ENCODE data around the gene SLC6A5. TPM values are rescaled to one million over a fixed set of nuclear protein-coding genes. Genes with fewer than 3 reads are reported as not detected.
"Not testable (repeated sequence)": the region's sequence is repeated elsewhere in the genome, so short reads cannot be mapped to it uniquely, and the experiment has no call there.

Gene SLC6A5
- total and polyA plus RNA-seq, 10 of the 15 experiments (the other 5 are each of a cell fraction or from before 2014, with no cell fraction given): 0.01 TPM; not detected in 9

- SMC1A ChIA-PET (ENCODE audit: uncharacterized antibody, unreplicated experiment): no interaction called here
- 0% methylated on average over 2 of the region's 2 CpGs for WGBS (ENCODE audit: insufficient coverage, insufficient replicate concordance, low lambda C conversion rate, missing lambda C conversion rate)
- no peaks in the 10 kb centered on the region for H3K79me2 ChIP-seq (ENCODE audit: control insufficient read depth, insufficient read depth, low read length)
- TF ChIP-seq NFYB (IDR thresholded peaks at IDR 0.05; ENCODE audit: insufficient read depth, low read depth, low read length): no peak
- no peak for TF ChIP-seq LARP7 (IDR thresholded peaks at IDR 0.05)
- in situ Hi-C loops (cut with MboI): no loop called here
- no peak for DNase-seq (ENCODE audit: low read depth, low spot score)
- H3K4me3 ChIP-seq: no peak overlapping the region
- H3K4me2 ChIP-seq (ENCODE audit: control insufficient read depth, insufficient read depth): no peak overlapping the region
- no peak overlapping the region for H3K27ac ChIP-seq (ENCODE audit: control insufficient read depth, insufficient read depth)
- no peaks in the 10 kb centered on the region for H4K20me1 ChIP-seq (ENCODE audit: control insufficient read depth, insufficient read depth)
- POLR2A ChIA-PET: interaction anchor here (0.5 kb wide), 1 partner anchor 483 kb away, joined by 6 read pairs; no protein-coding TSS in a partner anchor
- CTCF ChIA-PET: no interaction called here
- H3K4me1 ChIP-seq (ENCODE audit: control insufficient read depth, insufficient read depth, low read length): no peaks in the 10 kb centered on the region
- FAIRE-seq: no peak
- no peak overlapping the region for H3K9ac ChIP-seq (ENCODE audit: control insufficient read depth, insufficient read depth, low read length)
- intact Hi-C loops (cut with micrococcal nuclease; ENCODE audit: unreplicated experiment): no loop called here
- RAD21 ChIA-PET (ENCODE audit: unreplicated experiment): no interaction called here
- H3K9me3 ChIP-seq (replicated peaks; ENCODE audit: control insufficient read depth, insufficient read depth, low read length): no peaks in the 10 kb centered on the region
- no peaks in the 10 kb centered on the region for H3K36me3 ChIP-seq (ENCODE audit: control insufficient read depth in 2 of 2, insufficient read depth in 2 of 2, low read length in 1 of 2)
- ATAC-seq: no peak
- no peak overlapping the region for H2AFZ ChIP-seq (ENCODE audit: control insufficient read depth, low read depth, low read length)
- no peaks in the 10 kb centered on the region; a peak in 1 of 4 replicates for H3K27me3 ChIP-seq (replicated peaks in 1 of 2; ENCODE audit: control insufficient read depth in 2 of 2, insufficient read depth in 2 of 2, low read length in 1 of 2)
- BruUV-seq (replicated peaks): no TSS peak
These were observed 48.3 kb upstream of the SLC6A5 start for GRCh38 chr11:20551096-20551495.

GRCh38 chr11:20555783-20556182 lies 43.6 kb upstream of the SLC6A5 start:
- BruUV-seq (replicated peaks): no TSS peak
- in situ Hi-C loops (cut with MboI) (no loop called here), intact Hi-C loops (cut with micrococcal nuclease; ENCODE audit: unreplicated experiment) (no loop called here)
- no peaks in the 10 kb centered on the region; a peak in 1 of 4 replicates for H3K27me3 ChIP-seq (replicated peaks in 1 of 2; ENCODE audit: control insufficient read depth in 2 of 2, insufficient read depth in 2 of 2, low read length in 1 of 2)
- H3K4me2 ChIP-seq (ENCODE audit: control insufficient read depth, insufficient read depth): no peak overlapping the region
- H3K27ac ChIP-seq (ENCODE audit: control insufficient read depth, insufficient read depth): no peak overlapping the region
- ATAC-seq (no peak), DNase-seq (ENCODE audit: low read depth, low spot score) (no peak), FAIRE-seq (no peak)
- SMC1A ChIA-PET (ENCODE audit: uncharacterized antibody, unreplicated experiment): no interaction called here
- H3K4me3 ChIP-seq: no peak overlapping the region
- CTCF ChIA-PET: no interaction called here
- H3K9me3 ChIP-seq (replicated peaks; ENCODE audit: control insufficient read depth, insufficient read depth, low read length): no peaks in the 10 kb centered on the region; the same call in 2 of the 3 replicates
- H3K79me2 ChIP-seq (ENCODE audit: control insufficient read depth, insufficient read depth, low read length): no peaks in the 10 kb centered on the region
- no peaks in the 10 kb centered on the region for H3K4me1 ChIP-seq (ENCODE audit: control insufficient read depth, insufficient read depth, low read length)
- H2AFZ ChIP-seq (ENCODE audit: control insufficient read depth, low read depth, low read length): no peak overlapping the region
- H3K9ac ChIP-seq (ENCODE audit: control insufficient read depth, insufficient read depth, low read length): no peak overlapping the region
- TF ChIP-seq HDGF (IDR thresholded peaks at IDR 0.05) (no peak), KDM1A (IDR thresholded peaks at IDR 0.05; ENCODE audit: borderline replicate concordance) (no peak), CBFB (IDR thresholded peaks at IDR 0.05; ENCODE audit: low read depth) (no peak), RAD51 (IDR thresholded peaks at IDR 0.05) (no peak), ASH2L (IDR thresholded peaks at IDR 0.05; ENCODE audit: borderline replicate concordance, low read depth) (no peak), BRCA1 (IDR thresholded peaks at IDR 0.05; ENCODE audit: low read depth, low read length) (no peak), E2F8 (IDR thresholded peaks at IDR 0.05; ENCODE audit: low read depth, partially characterized antibody) (no peak), NBN (IDR thresholded peaks at IDR 0.05) (no peak)
- 0% methylated on average over 3 of the region's 3 CpGs for WGBS (ENCODE audit: insufficient coverage, insufficient replicate concordance, low lambda C conversion rate, missing lambda C conversion rate)
- RAD21 ChIA-PET (ENCODE audit: unreplicated experiment): no interaction called here
- no peaks in the 10 kb centered on the region for H4K20me1 ChIP-seq (ENCODE audit: control insufficient read depth, insufficient read depth)
- no peaks in the 10 kb centered on the region for H3K36me3 ChIP-seq (ENCODE audit: control insufficient read depth in 2 of 2, insufficient read depth in 2 of 2, low read length in 1 of 2)
- POLR2A ChIA-PET: no interaction called here

- H4K20me1 ChIP-seq (ENCODE audit: control insufficient read depth, insufficient read depth); in situ Hi-C loops (cut with MboI); FAIRE-seq; H3K27me3 ChIP-seq (replicated peaks in 1 of 2; ENCODE audit: control insufficient read depth in 2 of 2, insufficient read depth in 2 of 2, low read length in 1 of 2); H2AFZ ChIP-seq (ENCODE audit: control insufficient read depth, low read depth, low read length); H3K4me3 ChIP-seq; H3K36me3 ChIP-seq (ENCODE audit: control insufficient read depth in 2 of 2, insufficient read depth in 2 of 2, low read length in 1 of 2); ATAC-seq; H3K9ac ChIP-seq (ENCODE audit: control insufficient read depth, insufficient read depth, low read length); BruUV-seq (replicated peaks); CTCF ChIA-PET; H3K4me1 ChIP-seq (ENCODE audit: control insufficient read depth, insufficient read depth, low read length); POLR2A ChIA-PET; RAD21 ChIA-PET (ENCODE audit: unreplicated experiment); DNase-seq (ENCODE audit: low read depth, low spot score); intact Hi-C loops (cut with micrococcal nuclease; ENCODE audit: unreplicated experiment); H3K27ac ChIP-seq (ENCODE audit: control insufficient read depth, insufficient read depth); H3K4me2 ChIP-seq (ENCODE audit: control insufficient read depth, insufficient read depth); SMC1A ChIA-PET (ENCODE audit: uncharacterized antibody, unreplicated experiment); H3K79me2 ChIP-seq (ENCODE audit: control insufficient read depth, insufficient read depth, low read length); H3K9me3 ChIP-seq (replicated peaks; ENCODE audit: control insufficient read depth, insufficient read depth, low read length): not testable (repeated sequence)
These were observed 43.0 kb upstream of the SLC6A5 start for GRCh38 chr11:20556396-20556795.

Measured in GM12878 (cell line).